ENCODE data around the gene CHST14.

Gene CHST14

DNA sequence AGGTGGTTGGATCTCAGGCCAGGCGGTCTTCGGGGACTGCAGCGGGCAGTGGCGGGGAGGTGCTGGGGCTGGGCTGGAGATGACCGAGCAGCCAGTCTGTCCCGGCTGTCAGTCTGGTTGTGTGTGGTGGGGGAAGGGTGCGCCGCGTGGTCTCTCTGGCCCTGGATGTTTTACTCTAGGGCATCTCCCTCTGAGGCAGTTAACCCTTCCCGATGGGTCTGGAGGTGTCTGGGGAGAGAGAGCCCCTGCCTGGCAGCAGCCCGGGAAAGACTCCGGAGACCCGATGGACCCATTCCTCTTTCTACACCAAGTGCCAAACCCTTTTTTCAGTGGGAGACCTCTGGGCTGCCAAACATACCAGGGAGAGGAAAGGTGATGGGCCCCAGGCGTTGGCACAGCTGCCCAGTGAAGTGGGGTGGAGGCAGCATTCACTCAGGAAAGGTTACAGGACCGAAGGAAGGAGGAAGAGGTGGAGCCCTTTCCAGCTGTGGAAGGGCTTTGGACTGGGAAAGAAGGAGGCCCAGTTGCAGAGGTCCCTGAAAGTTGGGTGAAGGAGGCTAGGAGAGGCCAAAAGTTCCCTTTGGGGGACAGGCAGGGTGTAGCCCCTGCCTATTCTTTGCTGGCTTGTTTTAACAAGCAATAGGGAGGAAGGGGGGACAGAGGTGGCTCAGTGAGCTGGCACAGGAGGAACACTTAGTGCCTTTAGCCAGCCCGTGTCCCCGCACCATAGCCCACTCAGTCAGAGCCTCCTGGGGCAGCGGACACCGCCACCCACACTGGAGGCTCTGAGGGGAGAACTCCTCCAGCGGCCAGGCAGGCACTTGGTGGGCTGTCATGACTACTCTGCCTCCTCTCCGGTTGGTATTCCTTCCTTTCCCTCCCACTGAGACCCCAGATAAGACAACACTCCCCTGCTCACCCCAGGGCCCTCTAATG lies 32.8 kb upstream of the CHST14 start:
- DNase-seq (ENCODE audit: low spot score): no peak
- TF ChIP-seq, protein P1, sequence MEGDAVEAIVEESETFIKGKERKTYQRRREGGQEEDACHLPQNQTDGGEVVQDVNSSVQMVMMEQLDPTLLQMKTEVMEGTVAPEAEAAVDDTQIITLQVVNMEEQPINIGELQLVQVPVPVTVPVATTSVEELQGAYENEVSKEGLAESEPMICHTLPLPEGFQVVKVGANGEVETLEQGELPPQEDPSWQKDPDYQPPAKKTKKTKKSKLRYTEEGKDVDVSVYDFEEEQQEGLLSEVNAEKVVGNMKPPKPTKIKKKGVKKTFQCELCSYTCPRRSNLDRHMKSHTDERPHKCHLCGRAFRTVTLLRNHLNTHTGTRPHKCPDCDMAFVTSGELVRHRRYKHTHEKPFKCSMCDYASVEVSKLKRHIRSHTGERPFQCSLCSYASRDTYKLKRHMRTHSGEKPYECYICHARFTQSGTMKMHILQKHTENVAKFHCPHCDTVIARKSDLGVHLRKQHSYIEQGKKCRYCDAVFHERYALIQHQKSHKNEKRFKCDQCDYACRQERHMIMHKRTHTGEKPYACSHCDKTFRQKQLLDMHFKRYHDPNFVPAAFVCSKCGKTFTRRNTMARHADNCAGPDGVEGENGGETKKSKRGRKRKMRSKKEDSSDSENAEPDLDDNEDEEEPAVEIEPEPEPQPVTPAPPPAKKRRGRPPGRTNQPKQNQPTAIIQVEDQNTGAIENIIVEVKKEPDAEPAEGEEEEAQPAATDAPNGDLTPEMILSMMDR (IDR thresholded peaks at IDR 0.05; ENCODE audit: extremely low read depth, missing control alignments): no peak

DNA sequence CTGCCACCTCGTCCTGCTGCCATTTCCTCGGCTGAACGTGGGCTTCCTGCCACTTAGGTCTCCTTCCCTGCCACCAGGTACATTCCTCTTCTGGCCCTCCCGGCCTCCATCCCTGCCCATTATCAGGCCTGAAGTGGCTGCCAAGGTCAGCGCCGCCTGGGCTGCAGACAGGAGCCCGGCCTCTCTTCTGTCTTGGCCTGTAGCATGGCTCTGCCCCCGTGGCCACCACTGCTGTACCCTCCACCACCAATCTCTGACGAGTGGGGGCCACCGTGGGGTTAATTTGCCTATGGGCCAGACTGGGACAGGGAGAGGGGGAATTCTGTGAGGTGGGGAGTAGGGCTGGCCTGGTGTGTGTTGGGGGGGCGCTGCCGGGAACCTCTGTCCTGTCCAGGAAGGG lies 32.1 kb upstream of the CHST14 start:
- no peak for DNase-seq (ENCODE audit: low spot score)
- TF ChIP-seq, protein P1 (IDR thresholded peaks at IDR 0.05; ENCODE audit: extremely low read depth, missing control alignments): no peak

DNA sequence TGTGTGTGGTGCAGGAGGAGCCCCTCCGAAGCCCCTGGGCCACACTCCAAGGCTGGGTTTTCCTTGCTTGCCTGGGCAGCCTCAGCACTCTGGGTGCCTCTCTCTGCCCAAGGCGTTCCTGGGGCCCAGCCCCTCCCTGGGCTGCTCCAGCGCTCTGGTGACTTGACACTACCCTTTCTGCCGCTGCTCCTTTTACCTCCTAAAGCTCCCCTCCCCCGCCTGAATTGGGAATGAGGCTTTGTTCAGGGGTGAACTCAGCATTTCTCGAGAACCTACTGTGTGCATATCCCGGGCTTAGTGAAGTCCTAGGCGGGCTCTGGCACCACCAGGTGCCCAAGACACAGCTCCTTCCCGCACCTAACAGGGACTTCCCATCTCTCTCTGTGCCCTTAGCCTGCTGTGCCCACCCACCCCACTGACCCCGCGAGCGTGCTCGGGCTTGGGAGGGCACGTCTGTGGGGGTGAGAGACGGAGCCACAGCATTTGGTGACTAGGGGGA lies 31.3 kb upstream of the CHST14 start:
- TF ChIP-seq, protein P1 (IDR thresholded peaks at IDR 0.05; ENCODE audit: extremely low read depth, missing control alignments): no peak
- DNase-seq (ENCODE audit: low spot score): no peak

DNA sequence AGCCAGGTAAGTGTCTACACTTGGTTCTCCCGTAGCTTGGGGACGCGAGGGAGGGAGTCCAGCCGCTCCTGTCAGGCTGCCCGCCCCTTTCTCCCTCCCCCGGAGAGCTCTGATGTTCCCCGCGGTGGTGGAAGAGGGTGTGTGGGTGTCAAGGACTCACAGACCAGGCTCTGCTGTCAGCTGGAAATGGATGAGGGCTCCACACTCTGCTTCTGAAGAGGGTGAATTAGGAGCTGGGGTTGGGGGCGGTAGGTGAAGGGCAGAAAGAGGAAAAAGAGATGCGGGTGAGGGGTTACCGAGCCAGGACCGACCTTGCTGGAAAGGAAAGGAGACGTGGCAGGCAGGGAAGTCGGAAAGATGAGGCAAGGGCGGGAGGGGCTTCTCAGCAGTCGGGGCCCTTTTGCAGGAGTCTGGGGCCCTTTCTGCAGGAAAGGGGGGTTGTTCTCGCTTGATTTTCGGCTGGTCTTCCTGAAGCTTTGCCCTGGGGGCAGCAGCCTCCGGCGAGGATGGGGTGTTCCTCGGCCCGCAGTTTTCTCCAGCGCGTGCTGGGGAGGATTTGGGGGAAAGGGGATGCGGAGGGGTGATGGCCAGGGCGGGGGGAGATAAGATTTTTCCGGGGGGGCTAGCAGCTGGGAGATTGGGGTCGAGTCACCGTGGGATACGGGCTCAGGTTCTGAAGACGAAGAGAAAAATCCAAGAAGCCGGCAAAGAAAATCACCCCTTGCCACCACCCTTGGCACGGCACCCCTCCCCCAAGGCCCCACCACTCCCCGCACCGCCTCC lies 30.6 kb upstream of the CHST14 start:
- peak; percentile 67 for DNase-seq (ENCODE audit: low spot score)
- TF ChIP-seq, protein P1 (IDR thresholded peaks at IDR 0.05; ENCODE audit: extremely low read depth, missing control alignments): no peak

DNA sequence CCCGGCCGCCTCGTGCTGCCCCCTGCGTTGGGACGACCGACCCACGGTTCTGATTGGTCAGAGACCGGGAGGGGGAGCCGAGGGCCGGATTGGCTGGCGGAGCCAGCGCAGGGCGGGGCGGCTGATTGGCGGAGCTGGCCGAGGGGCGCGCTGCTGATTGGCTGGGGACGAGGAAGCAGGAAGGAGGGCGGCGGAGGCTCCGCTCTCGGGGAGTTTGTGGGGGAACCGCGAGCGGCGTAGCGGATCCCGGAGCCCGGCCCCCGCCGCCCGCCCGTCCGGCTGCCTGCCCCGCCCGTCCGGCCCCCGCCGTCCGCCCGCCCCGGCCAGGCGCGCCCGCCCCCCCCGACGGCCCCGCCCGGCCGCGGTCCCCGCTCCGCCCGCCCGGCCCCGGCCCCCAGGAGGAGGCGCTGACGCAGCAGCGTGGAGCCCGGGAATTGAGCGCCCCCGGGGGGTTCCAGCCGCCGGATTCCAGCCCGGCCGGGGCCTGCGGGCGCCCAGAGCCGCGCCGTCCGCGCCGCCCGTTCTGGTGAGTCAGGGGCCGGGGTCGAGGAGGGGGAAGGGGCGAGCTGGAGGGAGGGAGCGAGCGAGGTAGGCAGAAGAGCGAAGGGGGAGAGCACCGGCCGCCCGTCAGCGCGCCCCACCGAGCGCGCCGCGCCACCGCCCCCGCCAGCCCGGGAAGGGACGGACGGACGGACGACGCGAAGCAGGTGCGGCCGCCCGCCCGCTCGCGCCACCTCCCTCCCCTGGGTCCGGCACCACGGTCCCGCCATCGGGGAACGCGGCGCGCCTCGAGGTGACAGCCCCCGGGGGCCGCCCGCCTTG lies 29.8 kb upstream of the CHST14 start, which contains the start of gene BAHD1:
TSS of gene BAHD1 (plus strand) at position 211 of the 822 bp plus-strand sequence. CDS start 17,512 bp downstream, outside the sequence.
- DNase-seq (ENCODE audit: low spot score): peak; percentile 100
- TF ChIP-seq, protein P1 (IDR thresholded peaks at IDR 0.05; ENCODE audit: extremely low read depth, missing control alignments): no peak

DNA sequence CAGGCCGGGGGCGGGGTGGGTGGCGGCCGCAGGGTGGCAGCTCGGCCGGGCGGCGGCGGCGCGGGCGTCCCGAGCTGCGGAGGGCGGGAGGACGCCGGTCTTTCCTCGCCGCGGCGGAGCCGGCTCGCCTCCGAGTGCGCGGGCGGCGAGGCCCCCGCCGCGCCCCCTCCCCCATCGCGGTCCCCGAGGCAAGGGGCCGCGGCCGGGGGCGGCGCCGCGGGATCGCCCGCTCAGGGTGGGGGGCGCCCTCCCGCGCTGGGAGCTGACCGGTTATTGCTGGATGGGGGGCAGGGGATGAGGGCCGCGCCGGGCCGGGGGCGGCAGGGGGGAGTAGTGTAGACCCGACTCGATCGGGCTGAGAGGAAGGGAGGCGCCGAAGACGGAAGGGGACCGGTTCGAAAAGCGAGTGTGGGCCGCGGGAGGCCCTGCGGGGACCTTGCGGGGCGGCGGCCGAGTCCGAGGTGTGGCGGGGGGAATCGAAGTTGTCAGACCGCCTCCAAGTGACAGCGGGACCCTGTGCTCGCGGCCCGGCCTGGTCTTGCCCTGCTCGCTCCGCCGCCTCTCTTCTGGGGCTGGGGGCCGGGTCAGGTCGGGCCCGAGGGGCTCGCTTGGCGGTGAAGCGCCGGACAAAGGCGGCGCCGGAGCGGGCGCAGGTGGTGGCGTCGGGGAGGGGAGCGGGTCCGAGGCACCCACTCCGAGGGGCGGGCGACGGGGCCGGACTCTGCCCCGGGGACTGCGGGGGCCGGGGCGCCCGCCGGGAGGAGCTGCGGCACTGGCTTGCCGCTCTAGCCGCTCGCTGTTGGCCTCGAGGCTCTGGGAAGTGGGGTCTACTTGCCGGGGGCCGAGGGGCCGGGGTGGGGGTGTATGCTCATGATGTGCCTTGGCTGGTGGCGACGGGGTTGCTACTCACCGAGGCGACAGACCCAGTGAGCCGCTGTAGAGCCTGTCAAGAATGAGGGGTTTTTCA lies 28.9 kb upstream of the CHST14 start:
- peak; percentile 67 for DNase-seq (ENCODE audit: low spot score)
- TF ChIP-seq, protein P1 (IDR thresholded peaks at IDR 0.05; ENCODE audit: extremely low read depth, missing control alignments): no peak

Measured in GM20000 (cell line).